Fibroblast of lung (primary cell): Measurements from ENCODE around the gene LARP4B.

Source experiments
- CTCF ChIP-seq, 2 donors: IDR thresholded peaks in 1 of 2; conservative IDR thresholded peaks in 1 of 2; 1 replicate in 1 of 2; 2 replicates in 1 of 2; pipeline ENCODE4 v1.5.1; 2011 to 2012; ENCODE audit warnings: low read length in 2 of 2, control low read depth in 1 of 2, inconsistent platforms in 1 of 2, low read depth in 1 of 2, mild to moderate bottlenecking in 1 of 2
- EZH2 ChIP-seq: IDR thresholded peaks from 2 replicates; pipeline ENCODE4 v1.5.1; 2012; ENCODE audit warnings: low read length, control low read depth, mild to moderate bottlenecking; ENCODE audit errors: missing control alignments

GRCh38 chr10:974785-975074 lies 43.2 kb upstream of the LARP4B start:
- TF ChIP-seq CTCF (conservative IDR thresholded peaks at IDR 0.05 in 1 of 2, IDR thresholded peaks at IDR 0.05 in 1 of 2; ENCODE audit: low read depth in 1 of 2, low read length in 2 of 2) (no peak), EZH2 (no peak)
